ENCODE measurements around the gene MRPL40.
"Not testable (repeated sequence)": the region's sequence is repeated elsewhere in the genome, so short reads cannot be mapped to it uniquely, and the experiment has no call there.

MRPL40 gene

DNA sequence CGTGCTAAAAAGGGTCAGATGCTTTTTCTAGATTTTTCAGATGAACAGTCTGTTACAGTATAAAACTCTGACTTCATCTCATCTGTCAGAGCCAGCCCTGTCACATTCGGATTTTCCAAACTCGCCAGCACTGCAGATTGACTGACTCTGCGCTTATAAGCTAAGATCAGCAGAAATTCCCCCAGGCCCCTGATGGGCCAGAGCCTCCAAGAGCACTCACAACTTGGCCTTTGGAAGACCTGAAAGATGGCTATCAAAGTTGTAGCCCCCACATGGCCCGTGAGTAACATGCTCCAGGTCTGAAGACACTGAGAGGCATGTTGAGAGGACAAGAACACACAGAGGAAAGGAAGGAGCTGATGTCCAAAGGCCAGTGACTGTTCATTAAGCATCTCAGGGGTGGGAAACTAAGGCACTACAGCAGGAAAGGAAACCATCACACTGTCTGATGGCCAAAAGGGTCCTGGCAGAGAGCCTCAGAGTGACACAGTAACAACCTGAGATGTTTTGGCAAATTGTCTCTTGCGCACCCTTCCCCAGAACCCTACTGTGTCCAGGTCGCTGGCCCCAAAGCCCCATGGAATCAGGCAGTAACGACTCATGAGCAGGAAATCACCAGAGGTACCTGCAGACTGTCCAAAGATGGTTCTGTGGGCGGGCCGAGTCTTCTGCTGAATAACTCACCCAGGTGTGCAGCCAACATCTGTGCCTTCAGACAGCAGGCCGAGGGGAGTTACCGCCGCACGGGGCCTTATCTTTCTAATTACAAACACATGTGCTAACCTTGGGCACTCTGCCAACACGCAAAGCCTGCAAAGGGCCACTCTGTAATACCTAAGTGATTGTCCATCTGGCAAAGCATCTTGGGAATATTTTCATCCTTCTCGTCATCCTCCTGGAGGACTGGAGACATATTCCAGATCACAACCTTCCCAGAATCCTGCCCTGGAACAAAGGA, 24.4 kb upstream of the MRPL40 start:
- DNase-seq = no peak

GRCh38 chr22:19410941-19411689, 21.2 kb upstream of the MRPL40 start:
- DNase-seq = no peak

GRCh38 chr22:19411690-19412045, 20.7 kb upstream of the MRPL40 start:
- no peak for DNase-seq

GRCh38 chr22:19412478-19412877, 19.9 kb upstream of the MRPL40 start:
- DNase-seq = no peak

DNA sequence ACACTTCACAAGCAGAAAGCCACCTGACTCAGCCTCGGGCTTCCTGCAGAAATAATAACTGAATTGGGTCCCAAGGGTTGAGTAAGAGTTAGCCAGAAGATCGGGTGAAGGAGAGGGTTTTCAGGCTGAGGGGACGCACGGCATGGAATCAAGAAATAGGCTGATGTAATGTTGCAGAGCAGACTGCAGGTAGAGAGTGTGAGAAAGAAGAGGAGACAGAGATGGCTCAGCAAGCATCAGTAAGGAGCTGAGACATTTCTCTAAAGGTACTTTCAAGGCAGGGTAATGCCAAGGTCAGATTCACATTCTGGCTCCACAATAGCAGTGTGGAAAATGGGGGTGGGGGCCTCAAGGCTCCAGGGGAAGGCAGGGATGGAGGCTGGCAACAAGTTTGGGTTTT, 19.4 kb upstream of the MRPL40 start:
- DNase-seq = no peak

GRCh38 chr22:19419086-19419463, 13.3 kb upstream of the MRPL40 start:
- no peak for DNase-seq

- DNase-seq = no peak
Observed at GRCh38 chr22:19419464-19420178, 12.7 kb upstream of the MRPL40 start.

DNA sequence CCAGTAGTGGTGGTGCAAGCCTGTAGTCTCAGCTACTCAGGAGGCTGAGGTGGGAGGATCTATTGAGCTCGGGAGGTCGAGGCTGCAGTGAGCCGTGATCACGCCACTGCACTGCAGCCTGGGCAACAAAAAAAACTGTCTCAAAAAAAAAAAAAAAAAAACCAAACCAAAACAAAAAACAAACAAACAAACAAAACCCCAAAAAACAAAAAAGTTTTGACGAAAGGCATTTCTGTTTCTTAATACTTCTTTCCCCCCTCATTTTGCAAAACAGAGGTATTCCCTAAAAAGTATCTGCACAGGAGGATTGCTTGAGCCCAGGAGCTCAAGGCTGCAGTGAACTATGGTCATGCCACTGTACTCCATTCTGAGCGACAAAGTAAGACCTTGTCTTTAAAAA, 12.0 kb upstream of the MRPL40 start:
- no peak for DNase-seq

DNA sequence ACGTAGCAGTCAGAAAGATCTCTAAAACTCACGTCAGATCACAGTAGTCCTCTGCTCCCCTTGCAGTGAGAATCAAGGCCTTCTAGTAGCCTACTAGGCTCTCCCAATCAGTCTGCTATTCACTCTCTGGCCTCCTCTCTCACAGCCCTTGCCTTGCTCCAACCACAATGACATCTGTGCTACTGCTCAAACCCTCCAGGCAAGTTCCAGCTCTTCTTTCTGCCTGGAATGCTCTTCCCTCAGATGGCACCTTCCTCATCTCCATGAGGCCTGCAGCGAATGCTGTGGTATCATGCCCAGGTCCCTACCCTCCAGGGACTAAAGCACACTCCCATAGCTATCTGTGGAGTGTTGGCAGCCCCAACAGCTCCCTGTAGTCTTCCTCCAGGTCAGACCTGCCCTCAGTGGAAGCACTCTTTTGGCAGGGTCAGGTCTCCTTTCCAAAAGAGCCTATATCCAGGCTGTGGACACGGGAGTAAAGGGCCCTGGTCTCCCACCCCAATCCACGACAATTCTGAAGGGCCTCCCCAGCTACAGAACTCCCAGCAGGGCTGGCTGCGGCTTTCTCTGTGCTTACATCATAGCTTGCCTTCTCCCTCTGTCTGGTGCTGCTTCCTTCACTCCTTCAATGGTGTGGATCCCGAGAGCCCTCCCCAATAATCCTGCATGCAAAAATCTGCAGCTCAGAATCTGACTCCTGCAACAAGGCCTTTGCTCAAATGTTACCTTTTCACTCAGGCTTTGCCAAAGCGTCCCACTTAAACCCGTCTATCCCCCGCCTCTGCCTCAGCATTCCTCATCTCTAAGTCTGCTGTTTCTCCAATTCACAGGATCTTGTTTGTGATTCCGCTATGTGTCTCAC, 9.7 kb upstream of the MRPL40 start:
- DNase-seq = no peak

GRCh38 chr22:19424186-19424500, 8.2 kb upstream of the MRPL40 start:
- DNase-seq = no peak

DNA sequence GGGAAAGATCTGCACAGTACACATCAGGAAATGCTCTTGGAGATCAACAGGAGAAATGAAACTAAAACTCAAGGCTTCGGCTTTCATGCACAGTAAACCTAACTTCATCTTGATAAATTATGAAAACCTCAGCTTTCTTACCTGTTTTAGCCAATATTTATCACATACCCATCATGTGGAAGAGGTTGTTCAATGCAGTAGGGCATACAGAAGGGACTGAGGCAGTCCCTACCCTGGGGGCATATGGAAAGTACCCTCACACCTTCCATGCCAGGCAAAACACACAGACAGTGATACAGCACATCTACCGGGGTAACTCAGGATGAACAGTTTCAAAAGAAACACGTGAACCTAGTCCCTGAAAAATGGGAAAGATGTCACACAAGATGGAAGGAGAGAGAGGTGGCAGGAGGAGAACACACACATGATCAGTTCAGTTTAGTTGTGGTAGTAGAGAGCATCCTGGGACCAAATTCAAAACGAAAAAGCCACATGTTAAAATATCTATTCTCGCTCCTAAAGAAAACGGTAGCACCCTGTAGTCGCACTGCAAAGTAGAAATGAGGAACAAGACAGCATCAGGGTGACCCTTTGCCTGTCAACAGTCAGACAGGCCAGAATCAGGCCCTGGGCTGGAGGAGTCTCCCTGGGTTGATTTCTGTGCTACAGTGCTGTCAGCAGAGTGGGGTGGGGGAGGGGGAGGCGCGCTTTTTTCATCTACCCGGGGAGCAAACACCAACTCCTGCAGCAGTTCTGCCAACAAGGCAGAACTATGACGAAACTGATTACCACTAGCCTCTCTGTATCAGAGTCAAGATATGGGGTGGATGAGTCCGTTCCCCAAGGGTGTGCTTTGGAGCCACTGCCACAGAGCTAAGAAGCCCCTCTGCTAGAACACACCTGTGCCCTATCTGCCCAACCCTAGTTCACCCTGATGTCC, 2.1 kb upstream of the MRPL40 start:
- no peak for DNase-seq

GRCh38 chr22:19430890-19431541, 1.3 kb upstream of the MRPL40 start:
- no peak for DNase-seq

GRCh38 chr22:19431649-19432132, 654 bp upstream of the MRPL40 start, which contains the start of gene HIRA:
TSS of gene HIRA (minus strand) at chr22:19431733. CDS start at chr22:19431476, 257 bp downstream.
- DNase-seq = no peak

GRCh38 chr22:19434401-19434800, 2.1 kb downstream of the MRPL40 start:
- no peak for DNase-seq

DNA sequence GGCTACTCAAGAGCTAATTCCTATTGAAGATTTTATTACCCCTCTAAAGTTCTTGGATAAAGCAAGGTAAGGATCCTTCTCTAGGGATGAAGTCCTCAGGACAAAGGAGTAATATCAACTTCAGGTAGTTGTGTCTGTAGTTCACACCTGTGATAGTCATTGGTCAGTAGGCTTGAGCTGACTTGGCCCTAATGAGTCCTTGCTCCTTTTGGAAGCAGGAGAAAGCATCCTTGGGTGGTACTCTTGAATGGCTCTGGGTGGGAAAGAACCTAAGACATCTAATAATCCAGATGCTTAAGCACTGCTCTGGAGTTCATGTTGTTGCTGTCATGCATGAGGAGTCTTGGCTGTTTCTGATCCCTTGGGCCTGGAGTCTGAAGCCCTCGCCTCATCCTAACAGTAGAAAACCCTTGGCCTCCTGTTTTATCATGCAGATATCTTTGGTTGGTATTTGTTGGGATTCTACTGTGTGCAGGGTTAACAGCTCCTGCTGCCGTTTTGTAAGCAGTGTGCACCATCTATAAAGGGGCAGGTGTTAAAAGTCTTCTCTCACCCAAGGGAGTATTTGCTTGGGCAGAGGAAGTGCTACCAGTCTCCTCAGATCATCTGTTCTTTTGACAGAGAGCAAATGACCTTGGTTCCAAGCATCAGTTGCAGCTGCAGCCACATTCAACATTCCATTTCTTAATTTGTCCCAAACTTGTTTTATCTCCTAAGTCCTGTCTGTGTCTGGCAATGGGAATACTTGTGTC, 2.7 kb downstream of the MRPL40 start:
- no peak for DNase-seq

DNA sequence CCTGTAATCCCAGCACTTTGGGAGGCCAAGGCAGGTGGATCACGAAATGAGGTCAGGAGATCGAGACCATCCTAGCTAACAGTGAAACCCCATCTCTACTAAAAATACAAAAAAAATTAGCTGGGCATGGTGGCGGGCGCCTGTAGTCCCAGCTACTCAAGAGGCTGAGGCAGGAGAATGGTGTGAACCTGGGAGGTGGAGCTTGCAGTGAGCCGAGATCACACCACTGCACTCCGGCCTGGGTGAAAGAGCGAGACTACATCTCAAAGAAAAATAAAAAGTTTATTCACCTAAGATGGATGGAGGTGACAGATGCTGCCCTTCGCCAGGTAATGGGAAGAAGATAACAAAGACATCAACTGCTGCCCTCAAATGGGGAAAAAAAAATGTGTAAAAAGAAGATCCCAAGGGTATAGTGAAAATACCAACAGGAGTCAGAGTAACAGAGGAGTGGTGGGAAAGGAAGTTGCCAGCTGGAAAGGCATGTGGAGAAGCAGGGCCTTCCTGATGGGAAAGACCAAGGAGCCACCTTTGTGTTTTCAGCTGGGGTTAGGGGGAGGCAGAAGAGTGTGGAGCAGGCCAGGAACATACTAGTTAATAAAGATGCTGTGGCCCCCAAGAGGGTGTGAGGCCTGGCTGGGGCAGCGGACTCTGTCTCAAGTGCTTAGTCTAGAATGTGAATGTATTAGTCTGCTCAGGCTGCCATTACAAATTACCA, 4.3 kb downstream of the MRPL40 start:
- DNase-seq = not testable (repeated sequence)

GRCh38 chr22:19438298-19438697, 6.0 kb downstream of the MRPL40 start:
- no peak for DNase-seq

DNA sequence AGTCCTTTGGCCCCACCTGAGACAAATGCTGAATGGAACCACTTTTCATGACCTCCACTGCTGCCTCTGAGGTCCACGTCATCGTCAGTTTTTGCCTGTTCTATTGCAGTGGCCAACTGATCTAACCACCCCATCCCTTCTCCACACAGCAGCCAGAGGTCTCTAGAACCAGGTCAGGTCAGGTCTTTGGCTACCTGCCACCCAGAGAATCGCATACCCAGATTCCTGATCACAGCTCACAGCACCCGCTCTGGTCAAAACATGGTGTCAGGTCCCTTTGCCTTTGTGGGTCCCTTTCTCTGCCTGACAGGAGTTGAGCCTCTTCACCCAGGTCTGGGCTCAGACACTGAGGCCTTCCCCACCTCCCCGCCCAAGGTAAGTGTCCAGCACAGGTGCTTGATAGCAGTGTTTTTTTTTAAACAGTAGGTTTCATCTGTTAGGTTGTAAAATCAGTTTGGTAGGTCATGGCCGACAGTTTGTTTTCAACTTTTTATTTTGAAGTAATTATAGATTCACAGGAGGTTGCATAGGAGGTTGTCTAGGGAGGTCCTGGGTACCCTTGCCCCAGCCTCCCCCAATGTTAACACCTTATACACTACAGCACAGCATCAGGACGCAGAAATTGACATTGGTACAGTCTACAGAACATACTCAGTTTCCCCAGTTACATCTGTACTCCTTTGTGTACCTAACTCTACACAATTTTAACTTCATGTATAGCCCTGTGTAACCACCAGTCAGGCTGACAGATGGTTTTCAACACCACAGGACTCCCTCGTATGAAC, 8.3 kb downstream of the MRPL40 start:
- DNase-seq = no peak

All from NCI-H187 treated with DMSO at 0.1 percent for 48 hours (cell line).